HG02610 (cell line): ENCODE measurements around the gene FAM240A.

Experiments
- ATAC-seq: cut with Tn5 transposase; IDR thresholded peaks from one replicate; pipeline ENCODE4 v1.9.1; 2021; ENCODE audit warnings: mild to moderate bottlenecking, moderate library complexity; ENCODE audit not compliant: unreplicated experiment

FAM240A gene

GRCh38 chr3:46660543-46661523, 48.5 kb downstream of the FAM240A start:
- ATAC-seq: no peak

- no peak for ATAC-seq
These were observed 49.7 kb downstream of the FAM240A start for GRCh38 chr3:46661776-46662766.

DNA sequence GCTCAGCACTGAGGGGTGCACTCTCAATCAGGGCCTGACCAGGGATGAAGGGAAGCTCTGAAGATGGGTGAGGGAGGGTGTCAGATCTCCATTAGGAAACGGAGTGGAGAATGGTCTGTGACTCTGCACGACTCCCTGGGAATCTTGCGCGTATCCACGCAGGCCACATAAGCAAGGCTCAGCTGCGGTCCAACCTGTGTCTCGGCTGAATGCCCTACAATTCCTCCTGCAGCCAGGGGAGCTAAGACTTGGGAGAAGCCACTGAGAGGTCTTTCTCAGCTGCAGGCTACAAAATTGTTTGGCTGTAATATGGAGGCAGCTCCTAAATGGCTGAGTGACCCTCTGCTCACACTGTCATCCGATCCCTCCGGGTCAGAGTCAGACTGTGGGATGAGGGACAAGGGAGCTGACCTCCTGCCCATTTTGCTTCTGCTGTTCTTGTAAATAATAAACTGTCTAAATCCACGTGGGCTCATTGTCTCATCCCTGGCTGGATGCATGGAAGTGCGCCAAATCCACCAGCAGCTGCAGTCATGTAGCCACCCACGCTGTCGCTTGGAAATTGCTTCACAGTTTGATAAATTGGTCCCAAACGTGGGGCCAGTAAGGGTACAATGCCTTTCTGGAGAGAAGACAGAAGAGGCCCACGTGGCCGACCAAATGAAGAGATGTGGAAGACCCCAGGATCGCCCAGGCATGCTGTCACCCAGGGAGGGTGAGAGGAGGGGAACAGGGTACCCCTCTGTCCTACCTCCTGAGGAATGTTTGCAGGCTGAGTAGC, 50.6 kb downstream of the FAM240A start:
- ATAC-seq: no peak

- no peak for ATAC-seq
These were observed 51.3 kb downstream of the FAM240A start for GRCh38 chr3:46663591-46664135.

DNA sequence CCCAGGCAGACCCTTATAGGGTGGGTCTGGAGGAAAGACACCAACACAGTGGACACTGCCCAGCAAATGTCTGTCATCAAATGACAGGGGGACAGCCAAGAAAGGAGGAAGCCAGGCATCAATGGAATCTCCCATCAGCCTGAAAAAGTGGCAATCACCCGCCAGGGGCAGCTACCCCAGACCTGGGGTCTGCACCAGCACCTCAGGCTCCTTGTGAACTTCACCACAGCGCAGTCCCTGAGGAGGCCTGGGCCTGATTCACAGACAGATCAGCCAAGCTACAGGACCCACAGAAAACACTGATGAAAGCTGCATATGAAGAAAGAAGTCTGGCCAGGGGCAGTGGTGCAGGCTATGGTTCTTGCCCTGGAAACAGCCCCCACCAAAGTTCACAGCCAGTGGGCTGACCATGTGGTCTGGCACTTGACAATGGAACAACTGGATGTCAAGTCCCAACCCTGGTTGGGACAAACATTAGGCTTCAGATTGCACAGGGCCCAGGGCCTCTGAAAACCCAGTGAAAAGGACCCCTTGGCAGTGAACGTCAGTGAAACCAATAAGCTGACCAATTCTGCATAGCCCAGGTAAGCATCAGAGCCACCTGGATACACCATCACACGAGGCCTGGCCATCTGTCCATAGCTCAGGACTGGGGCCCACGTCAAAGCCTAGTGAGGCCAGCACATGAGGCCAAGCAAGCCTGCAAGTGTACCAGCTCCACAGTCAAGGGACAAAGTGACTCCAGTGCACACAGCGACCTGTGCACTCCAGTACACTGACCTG, 52.1 kb downstream of the FAM240A start:
- no peak for ATAC-seq

- no peak for ATAC-seq
These were observed 52.8 kb downstream of the FAM240A start for GRCh38 chr3:46664971-46665762.

- no peak for ATAC-seq
These were observed 53.6 kb downstream of the FAM240A start for GRCh38 chr3:46665763-46666452.

- ATAC-seq: no peak
These were observed 54.1 kb downstream of the FAM240A start for GRCh38 chr3:46666453-46666845.

GRCh38 chr3:46667061-46667621, 54.8 kb downstream of the FAM240A start:
- ATAC-seq: no peak

- no peak for ATAC-seq
These were observed 55.3 kb downstream of the FAM240A start for GRCh38 chr3:46667657-46668056.

- no peak for ATAC-seq
These were observed 55.8 kb downstream of the FAM240A start for GRCh38 chr3:46668116-46668515.

GRCh38 chr3:46668591-46668990, 56.3 kb downstream of the FAM240A start:
- ATAC-seq: no peak

GRCh38 chr3:46669191-46669999, 57.1 kb downstream of the FAM240A start:
- no peak for ATAC-seq

DNA sequence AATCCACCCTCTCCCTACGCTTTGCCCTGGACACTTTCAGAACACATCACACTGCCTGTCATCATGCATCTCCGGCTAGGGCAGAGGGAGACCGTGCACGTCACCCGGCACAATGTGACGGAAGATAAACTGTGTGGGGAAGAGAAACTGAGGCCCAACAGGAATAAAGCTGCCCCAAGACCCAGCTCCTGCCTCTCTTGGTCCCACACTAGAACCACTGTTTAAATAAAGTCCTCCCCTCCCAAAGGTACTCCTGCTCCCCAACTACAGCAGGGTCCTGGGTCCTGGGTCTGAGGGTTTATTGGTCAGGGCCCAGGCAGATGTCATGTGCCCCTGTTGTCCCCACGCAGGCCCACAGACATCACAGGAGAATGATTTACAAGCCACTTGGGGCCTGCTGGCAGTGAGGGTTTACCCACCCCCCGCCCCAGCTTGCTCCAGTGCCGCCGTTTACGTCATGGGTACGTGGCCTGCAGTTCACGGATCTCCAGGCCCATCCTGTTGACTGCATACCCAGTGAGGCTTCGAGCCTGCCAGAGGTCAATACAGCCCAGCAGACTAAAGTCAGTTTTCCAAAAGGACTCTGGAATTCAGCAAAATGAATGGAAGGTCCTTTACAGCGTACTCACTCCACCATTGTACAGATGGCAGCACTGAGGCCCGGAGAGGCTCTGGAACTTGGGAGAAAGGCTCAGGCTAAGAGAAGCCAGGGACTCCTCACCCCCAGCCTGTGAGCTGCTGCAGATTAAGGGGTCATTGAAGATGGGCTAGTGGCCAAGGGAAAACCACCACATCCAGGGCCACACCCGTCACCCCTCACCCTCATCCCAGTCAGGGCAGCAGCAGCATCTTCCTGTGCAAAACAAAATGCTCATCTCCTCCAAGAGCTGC, 57.9 kb downstream of the FAM240A start:
- no peak for ATAC-seq

DNA sequence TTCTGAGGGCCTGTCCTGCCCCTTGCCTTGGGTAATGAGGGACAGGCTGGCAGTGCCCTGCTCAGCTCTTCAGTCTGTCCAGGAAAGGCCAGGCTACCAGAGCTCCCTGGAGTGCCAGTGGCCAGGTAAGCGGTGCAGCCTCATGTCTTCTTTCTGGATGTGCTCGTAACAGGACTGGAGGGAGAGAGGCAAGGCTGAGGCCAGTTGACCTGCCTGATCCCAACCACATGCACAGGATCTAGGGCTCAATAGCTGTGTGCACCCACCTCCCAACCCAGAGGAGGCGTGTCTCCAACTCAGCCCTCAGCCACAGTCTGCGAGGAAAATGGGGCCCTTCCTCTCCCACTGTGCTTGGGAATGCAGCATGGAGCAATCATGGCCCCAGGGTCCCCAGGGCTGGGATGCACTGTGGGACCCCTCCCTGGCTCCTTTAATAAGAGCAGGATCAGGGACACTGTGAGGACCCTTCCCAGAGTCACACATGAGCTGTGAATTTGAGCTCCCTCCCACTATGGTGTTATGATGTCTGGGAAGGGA, 58.6 kb downstream of the FAM240A start:
- ATAC-seq: no peak
